Thyroid gland (tissue), 4 donors: ENCODE measurements around the gene AHRR. TPM values are rescaled to one million over a fixed set of nuclear protein-coding genes. Genes with fewer than 3 reads are reported as not detected.

Experiments
- DNase-seq, 2 donors: peaks; one replicate each; pipeline ENCODE4 v3.0.0-alpha.2; 2019
- H3K27ac ChIP-seq, 3 donors: fragments of 200-600 bp; sonication (generic); 1 replicate in 2 of 3; 2 replicates in 1 of 3; pipeline ENCODE4 v1.5.1; 2016 to 2019; ENCODE audit warnings: mild to moderate bottlenecking in 1 of 3, moderate library complexity in 1 of 3
- H3K27me3 ChIP-seq: fragments of 200-600 bp; sonication (generic); one replicate; pipeline ENCODE4 v1.5.1; 2019
- H3K36me3 ChIP-seq, 2 donors: fragments of 200-600 bp; sonication (generic); one replicate each; pipeline ENCODE4 v1.5.1; 2016 to 2019
- H3K4me1 ChIP-seq, 2 donors: fragments of 200-600 bp; sonication (generic); one replicate each; pipeline ENCODE4 v1.5.1; 2017 to 2019
- H3K4me3 ChIP-seq, 3 donors: fragments of 200-600 bp; sonication (generic); replicated peaks in 1 of 3; 1 replicate in 2 of 3; 2 replicates in 1 of 3; pipeline ENCODE4 v1.5.1; 2016; ENCODE audit warnings: mild to moderate bottlenecking in 1 of 3
- H3K9me3 ChIP-seq: fragments of 200-600 bp; sonication (generic); one replicate; pipeline ENCODE4 v1.5.1; 2017
- CTCF ChIP-seq, 6 experiments: fragments of 200-600 bp in 3 of 6; fragments of 450-650 bp in 3 of 6; sonication (generic) in 3 of 6; IDR thresholded peaks; one replicate each; pipeline ENCODE4 v1.5.1; 2016 to 2019; ENCODE audit warnings: antibody characterized with exemption in 6 of 6, mild to moderate bottlenecking in 2 of 6, inconsistent platforms in 1 of 6, moderate library complexity in 1 of 6
- POLR2A ChIP-seq, 2 donors: fragments of 450-650 bp; IDR thresholded peaks; one replicate each; pipeline ENCODE4 v1.6.1; 2017; ENCODE audit warnings: antibody characterized with exemption in 2 of 2, mild to moderate bottlenecking in 2 of 2, moderate library complexity in 1 of 2
- WGBS, 2 donors: methylation state at CpG; one replicate each; pipeline ENCODE4 v1.1.5; 2017; 5-methylcytosine and 5-hydroxymethylcytosine counted together
- intact Hi-C: fragments of 100-400 bp; cut with DNase I; formaldehyde crosslinking; loops from one replicate; pipeline ENCODE4 v1.15.1; 2023
- total RNA-seq, 4 donors: library from RNA; depleted of rRNA; stranded (reverse); fragments of >200 nt; gene quantifications; one replicate each; pipeline ENCODE4 v1.2.3, GENCODE V29; 2016

AHRR gene
- total RNA-seq, 4 donors from 2014 or later: 0.88 to 2.1 (median 1.3) TPM

- no peak overlapping the region for H3K27ac ChIP-seq
- H3K4me3 ChIP-seq: no peak overlapping the region
- TF ChIP-seq CTCF (IDR thresholded peaks at IDR 0.05) (no peak), POLR2A (IDR thresholded peaks at IDR 0.05) (no peak)
- H3K4me1 ChIP-seq: no peaks in the 10 kb centered on the region
- H3K9me3 ChIP-seq: no peaks in the 10 kb centered on the region
- DNase-seq: no peak
- intact Hi-C loops: no loop called here
- no peaks in the 10 kb centered on the region for H3K27me3 ChIP-seq
- 80 to 82% methylated on average over 20 to 21 of the region's 23 CpGs for WGBS, 2 donors
- no peaks in the 10 kb centered on the region for H3K36me3 ChIP-seq
Measured at GRCh38 chr5:354581-355378, 33.3 kb downstream of the AHRR start.

GRCh38 chr5:355379-355935 is 33.9 kb downstream of the AHRR start:
- TF ChIP-seq CTCF (IDR thresholded peaks at IDR 0.05) (no peak), POLR2A (IDR thresholded peaks at IDR 0.05) (no peak)
- Histone ChIP-seq H3K9me3 (no peaks in the 10 kb centered on the region), H3K36me3 (no peaks in the 10 kb centered on the region), H3K27ac (no peak overlapping the region), H3K4me1 (no peaks in the 10 kb centered on the region), H3K4me3 (no peak overlapping the region), H3K27me3 (no peaks in the 10 kb centered on the region)
- no peak for DNase-seq
- WGBS, 2 donors: 83 to 84% methylated on average over 15 to 17 of the region's 19 CpGs
- intact Hi-C loops: no loop called here

- H3K4me1 ChIP-seq: no peaks in the 10 kb centered on the region
- 79 to 82% methylated on average over 4 of the region's 4 CpGs for WGBS, 2 donors
- H3K36me3 ChIP-seq: no peaks in the 10 kb centered on the region
- H3K4me3 ChIP-seq: no peak overlapping the region
- intact Hi-C loops: no loop called here
- H3K9me3 ChIP-seq: no peaks in the 10 kb centered on the region
- no peak for TF ChIP-seq CTCF (IDR thresholded peaks at IDR 0.05)
- no peak for TF ChIP-seq POLR2A (IDR thresholded peaks at IDR 0.05)
- no peak for DNase-seq
- H3K27ac ChIP-seq: no peak overlapping the region
- no peaks in the 10 kb centered on the region for H3K27me3 ChIP-seq
Measured at GRCh38 chr5:355958-356357, 34.4 kb downstream of the AHRR start.

- Histone ChIP-seq H3K27ac (no peak overlapping the region), H3K27me3 (no peaks in the 10 kb centered on the region), H3K4me3 (no peak overlapping the region), H3K9me3 (no peaks in the 10 kb centered on the region), H3K4me1 (no peaks in the 10 kb centered on the region), H3K36me3 (no peaks in the 10 kb centered on the region)
- TF ChIP-seq CTCF (IDR thresholded peaks at IDR 0.05): no peak
- no peak for TF ChIP-seq POLR2A (IDR thresholded peaks at IDR 0.05)
- 76 to 80% methylated on average over 15 to 18 of the region's 23 CpGs for WGBS, 2 donors
- DNase-seq: no peak
- intact Hi-C loops: no loop called here
Measured at GRCh38 chr5:359301-359897, 37.9 kb downstream of the AHRR start.
